ENCODE results near the gene SERPIND1.

Gene SERPIND1

DNA sequence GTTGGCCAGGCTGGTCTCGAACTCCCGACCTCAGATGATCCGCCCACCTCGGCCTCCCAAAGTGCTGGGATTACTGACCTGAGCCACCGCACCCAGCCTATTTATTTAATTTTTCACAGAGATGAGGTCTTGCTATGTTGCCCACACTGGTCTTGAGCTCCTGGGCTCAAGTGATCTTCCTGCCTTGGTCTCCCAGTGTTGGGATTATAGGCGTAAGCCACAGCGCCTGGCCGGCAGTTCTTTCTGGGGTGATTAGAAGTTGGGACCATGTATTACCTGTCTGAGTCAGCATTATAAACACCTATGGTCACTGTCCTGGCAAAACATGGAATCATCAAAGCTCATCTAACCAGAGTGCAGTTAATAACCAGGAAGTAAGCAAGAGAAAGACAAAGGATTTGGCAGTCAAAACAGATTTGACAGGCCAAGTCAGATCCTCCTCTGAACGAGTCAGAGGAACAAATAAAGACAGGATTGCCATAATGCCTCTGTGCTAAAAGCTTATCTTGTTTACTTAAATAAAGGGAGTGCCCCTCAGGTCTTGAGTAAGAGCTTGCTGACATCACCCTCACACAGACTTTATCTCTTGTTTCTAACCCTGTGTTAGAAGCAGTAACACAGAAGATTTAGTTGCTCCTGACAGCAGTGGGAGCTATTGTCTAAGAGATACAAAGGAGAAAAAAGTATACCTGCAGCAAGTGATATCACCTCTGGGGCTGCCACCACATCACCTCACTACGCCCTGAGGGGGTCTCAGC, 3.7 kb downstream of the SERPIND1 start:
- TF ChIP-seq, protein P1, sequence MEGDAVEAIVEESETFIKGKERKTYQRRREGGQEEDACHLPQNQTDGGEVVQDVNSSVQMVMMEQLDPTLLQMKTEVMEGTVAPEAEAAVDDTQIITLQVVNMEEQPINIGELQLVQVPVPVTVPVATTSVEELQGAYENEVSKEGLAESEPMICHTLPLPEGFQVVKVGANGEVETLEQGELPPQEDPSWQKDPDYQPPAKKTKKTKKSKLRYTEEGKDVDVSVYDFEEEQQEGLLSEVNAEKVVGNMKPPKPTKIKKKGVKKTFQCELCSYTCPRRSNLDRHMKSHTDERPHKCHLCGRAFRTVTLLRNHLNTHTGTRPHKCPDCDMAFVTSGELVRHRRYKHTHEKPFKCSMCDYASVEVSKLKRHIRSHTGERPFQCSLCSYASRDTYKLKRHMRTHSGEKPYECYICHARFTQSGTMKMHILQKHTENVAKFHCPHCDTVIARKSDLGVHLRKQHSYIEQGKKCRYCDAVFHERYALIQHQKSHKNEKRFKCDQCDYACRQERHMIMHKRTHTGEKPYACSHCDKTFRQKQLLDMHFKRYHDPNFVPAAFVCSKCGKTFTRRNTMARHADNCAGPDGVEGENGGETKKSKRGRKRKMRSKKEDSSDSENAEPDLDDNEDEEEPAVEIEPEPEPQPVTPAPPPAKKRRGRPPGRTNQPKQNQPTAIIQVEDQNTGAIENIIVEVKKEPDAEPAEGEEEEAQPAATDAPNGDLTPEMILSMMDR (IDR thresholded peaks at IDR 0.05; ENCODE audit: low read depth, low read length) = no peak
- no peak overlapping the region for H3K4me3 ChIP-seq (replicated peaks in 1 of 2; ENCODE audit: low read depth in 2 of 2, low read length in 2 of 2)
- DNase-seq (ENCODE audit: low read depth in 2 of 2) = peak; percentile 75 to 94

DNA sequence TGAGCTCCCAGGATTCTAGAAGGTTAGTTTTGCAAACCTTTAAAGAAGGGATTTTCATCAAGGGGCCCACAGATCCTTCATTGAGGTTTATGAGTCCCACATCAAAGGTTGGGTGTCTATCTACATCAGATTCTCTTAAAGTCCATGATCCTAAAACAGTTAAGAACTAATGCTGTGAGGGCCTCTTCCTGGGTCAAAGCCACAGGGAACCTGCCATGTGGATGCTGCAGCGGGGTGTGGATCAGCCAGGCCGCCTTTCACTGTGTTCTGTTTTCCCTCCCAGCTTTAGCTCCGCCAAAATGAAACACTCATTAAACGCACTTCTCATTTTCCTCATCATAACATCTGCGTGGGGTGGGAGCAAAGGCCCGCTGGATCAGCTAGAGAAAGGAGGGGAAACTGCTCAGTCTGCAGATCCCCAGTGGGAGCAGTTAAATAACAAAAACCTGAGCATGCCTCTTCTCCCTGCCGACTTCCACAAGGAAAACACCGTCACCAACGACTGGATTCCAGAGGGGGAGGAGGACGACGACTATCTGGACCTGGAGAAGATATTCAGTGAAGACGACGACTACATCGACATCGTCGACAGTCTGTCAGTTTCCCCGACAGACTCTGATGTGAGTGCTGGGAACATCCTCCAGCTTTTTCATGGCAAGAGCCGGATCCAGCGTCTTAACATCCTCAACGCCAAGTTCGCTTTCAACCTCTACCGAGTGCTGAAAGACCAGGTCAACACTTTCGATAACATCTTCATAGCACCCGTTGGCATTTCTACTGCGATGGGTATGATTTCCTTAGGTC, 5.3 kb downstream of the SERPIND1 start:
- H3K4me3 ChIP-seq (replicated peaks in 1 of 2; ENCODE audit: low read depth in 2 of 2, low read length in 2 of 2) = no peak overlapping the region
- TF ChIP-seq, protein P1 (IDR thresholded peaks at IDR 0.05; ENCODE audit: low read depth, low read length) = no peak
- no peak for DNase-seq (ENCODE audit: low read depth in 2 of 2)

DNA sequence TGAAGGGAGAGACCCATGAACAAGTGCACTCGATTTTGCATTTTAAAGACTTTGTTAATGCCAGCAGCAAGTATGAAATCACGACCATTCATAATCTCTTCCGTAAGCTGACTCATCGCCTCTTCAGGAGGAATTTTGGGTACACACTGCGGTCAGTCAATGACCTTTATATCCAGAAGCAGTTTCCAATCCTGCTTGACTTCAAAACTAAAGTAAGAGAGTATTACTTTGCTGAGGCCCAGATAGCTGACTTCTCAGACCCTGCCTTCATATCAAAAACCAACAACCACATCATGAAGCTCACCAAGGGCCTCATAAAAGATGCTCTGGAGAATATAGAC, 5.9 kb downstream of the SERPIND1 start:
- TF ChIP-seq, protein P1 (IDR thresholded peaks at IDR 0.05; ENCODE audit: low read depth, low read length) = no peak
- DNase-seq (ENCODE audit: low read depth in 2 of 2) = peak; percentile 78 to 80
- no peak overlapping the region for H3K4me3 ChIP-seq (replicated peaks in 1 of 2; ENCODE audit: low read depth in 2 of 2, low read length in 2 of 2)

DNA sequence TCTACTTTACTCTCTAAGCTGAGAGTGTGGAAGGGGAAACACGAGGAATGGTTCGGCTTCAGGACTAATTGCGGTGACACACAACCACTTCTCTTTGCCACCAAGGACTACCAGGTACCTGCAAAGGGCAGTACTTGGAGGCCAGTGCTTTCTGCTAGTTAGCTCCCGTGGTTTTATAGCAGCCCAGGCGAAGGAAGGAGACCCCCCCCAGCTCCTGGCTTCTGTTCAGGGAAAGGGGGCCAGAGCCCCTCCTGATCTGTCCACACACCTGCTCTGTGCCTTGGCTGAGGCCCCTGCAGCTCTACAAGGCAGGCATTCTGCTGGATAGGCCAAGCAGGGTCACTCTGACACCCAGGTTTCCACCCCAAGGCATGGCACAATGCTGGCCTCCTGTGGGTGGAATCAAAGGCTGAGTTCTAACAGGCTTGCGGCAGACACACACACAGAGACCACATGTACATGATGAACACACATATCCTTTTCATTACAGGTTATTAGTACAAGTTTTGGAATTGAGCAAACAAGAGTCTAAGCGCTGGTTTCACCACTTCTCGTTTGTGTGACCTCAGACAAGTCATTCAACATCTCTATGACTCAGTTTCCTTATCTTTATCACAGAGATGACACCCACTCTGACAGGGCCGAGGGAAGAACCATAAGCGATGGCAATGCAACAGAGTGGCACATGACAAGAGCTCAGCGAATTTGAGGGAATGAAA, 7.5 kb downstream of the SERPIND1 start:
- DNase-seq (ENCODE audit: low read depth in 2 of 2) = peak in 1 of 2 donors; percentile 54
- TF ChIP-seq, protein P1 (IDR thresholded peaks at IDR 0.05; ENCODE audit: low read depth, low read length) = no peak
- no peak overlapping the region for H3K4me3 ChIP-seq (replicated peaks in 1 of 2; ENCODE audit: low read depth in 2 of 2, low read length in 2 of 2)

DNA sequence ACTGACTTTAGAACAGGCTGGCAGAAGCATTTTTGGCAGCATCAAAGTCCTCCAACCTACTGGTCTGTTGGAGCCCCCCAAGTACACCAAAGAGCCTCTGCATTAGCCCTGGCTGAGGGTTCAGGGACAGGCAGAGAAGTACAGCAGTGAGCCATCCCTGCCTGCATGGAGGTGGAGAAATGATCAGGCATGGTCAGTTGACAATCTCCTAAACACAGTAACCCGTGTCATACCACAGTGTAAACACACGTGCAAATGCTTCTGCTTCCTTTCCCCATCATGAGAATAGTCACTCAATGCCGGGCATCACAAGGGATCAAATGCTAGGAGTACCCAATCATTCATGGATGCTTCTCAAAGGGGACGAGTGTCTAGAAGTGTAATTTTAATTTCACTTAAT, 8.2 kb downstream of the SERPIND1 start:
- TF ChIP-seq, protein P1 (IDR thresholded peaks at IDR 0.05; ENCODE audit: low read depth, low read length) = no peak
- no peak overlapping the region for H3K4me3 ChIP-seq (replicated peaks in 1 of 2; ENCODE audit: low read depth in 2 of 2, low read length in 2 of 2)
- no peak for DNase-seq (ENCODE audit: low read depth in 2 of 2)

DNA sequence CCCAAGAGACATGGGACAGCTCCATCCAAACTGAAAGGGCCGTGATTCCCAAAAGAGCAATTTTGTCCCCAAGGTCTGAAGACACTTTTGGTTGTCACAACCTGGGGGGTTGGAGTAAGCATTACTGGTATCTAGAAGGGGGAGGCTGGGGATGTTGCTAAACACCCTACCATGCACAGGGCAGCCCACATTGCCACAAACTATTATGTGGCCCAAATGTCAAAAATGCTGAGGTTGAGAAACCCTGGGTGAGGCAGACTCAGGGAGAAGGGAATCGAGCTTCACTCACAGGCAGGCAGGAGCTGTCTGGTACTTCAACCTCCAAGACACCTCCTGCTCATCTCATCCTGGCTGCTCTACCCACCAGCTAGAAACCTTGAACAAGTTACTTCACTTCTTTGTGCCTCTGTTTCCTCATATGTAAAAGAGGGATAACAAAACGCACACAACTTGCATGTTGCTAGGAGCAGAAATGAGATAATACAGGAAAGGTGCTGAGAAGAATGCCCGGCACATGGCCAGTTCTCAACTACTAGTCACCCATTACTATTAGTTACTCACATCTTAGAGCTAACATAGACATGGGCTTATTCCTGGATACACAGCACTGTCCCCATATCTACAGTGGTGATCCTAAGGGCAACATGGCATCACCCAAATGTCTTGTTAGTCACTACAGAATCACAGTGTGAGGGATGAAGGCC, 8.8 kb downstream of the SERPIND1 start:
- TF ChIP-seq, protein P1 (IDR thresholded peaks at IDR 0.05; ENCODE audit: low read depth, low read length) = no peak
- no peak overlapping the region for H3K4me3 ChIP-seq (replicated peaks in 1 of 2; ENCODE audit: low read depth in 2 of 2, low read length in 2 of 2)
- peak in 1 of 2 donors; percentile 83 for DNase-seq (ENCODE audit: low read depth in 2 of 2)
